Measurements from ENCODE around the gene TNK2.

GRCh38 chr3:195916991-195917390 is 8.6 kb upstream of the TNK2 start:
- TF ChIP-seq CTCF (IDR thresholded peaks at IDR 0.05) (no peak), POLR2A (IDR thresholded peaks at IDR 0.05) (no peak)

Data from adrenal gland (tissue), 5 donors.